Activated naive CD8-positive, alpha-beta T cell treated with anti-CD3 and anti-CD28 coated beads for 36 hours (primary cell): ENCODE data around the gene NEURL1B. TPM values are rescaled to one million over a fixed set of nuclear protein-coding genes. Genes with fewer than 3 reads are reported as not detected.

ENCODE experiments used
- DNase-seq: peaks from one replicate; pipeline ENCODE4 v3.0.0; 2021
- H3K27ac Mint-ChIP-seq: one replicate; pipeline ENCODE4 v1.8.0; 2022; ENCODE audit warnings: mild to moderate bottlenecking, moderate library complexity, mixed read lengths
- H3K27me3 Mint-ChIP-seq: one replicate; pipeline ENCODE4 v1.8.0; 2022; ENCODE audit warnings: mild to moderate bottlenecking, mixed read lengths
- H3K36me3 Mint-ChIP-seq: one replicate; pipeline ENCODE4 v1.8.0; 2021; ENCODE audit warnings: mild to moderate bottlenecking, mixed read lengths
- H3K4me1 Mint-ChIP-seq: one replicate; pipeline ENCODE4 v1.8.0; 2021; ENCODE audit warnings: mixed read lengths
- H3K4me3 Mint-ChIP-seq: one replicate; pipeline ENCODE4 v1.8.0; 2022; ENCODE audit warnings: mild to moderate bottlenecking, moderate library complexity, mixed read lengths
- H3K9me3 Mint-ChIP-seq: one replicate; pipeline ENCODE4 v1.8.0; 2022; ENCODE audit warnings: mixed read lengths
- total RNA-seq, 2 experiments: library from RNA; stranded (reverse); gene quantifications; one replicate each; pipeline ENCODE4 v1.2.3, GENCODE V29; 2021

NEURL1B gene
- total RNA-seq, 2 experiments from 2014 or later = 0.10 TPM

DNA sequence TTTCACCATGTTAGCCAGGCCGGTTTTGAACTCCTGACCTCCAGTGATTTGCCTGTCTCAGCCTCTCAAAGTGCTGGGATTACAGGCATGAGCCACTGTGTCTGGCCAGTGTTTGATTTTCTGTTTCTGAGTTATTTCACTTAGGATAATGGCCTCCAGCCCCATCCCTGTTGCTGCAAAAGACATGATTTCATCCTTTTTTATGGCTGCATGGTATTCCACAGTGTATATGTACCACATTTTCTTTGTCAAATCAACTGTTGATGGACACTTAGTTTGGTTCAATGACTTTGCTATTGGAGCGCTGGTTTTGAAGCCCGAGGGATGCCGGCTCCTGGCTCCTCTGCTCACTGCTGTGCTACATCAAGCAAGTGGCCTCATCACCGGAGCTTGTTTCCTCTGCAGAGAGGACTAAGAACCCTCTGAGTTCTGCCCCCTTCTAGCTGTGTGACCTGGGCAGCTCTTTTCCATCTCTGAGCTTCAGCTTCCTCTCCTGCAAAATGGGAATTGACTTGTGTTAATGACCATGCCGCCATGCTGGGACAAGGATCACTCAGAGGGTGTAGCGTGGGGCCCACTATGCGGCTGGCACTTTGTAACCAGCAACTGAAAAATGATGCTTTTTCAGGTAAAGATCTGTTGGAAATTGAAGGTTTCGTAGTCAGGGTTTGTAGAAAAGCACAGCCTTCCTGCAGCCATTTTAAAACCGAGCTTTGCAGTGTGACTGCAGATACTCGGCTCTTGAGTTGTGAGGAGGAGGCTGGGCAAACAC lies 4.6 kb upstream of the NEURL1B start:
- Mint-ChIP-seq H3K27me3 (peaks cover 31% of the 10 kb centered on the region), H3K9me3 (no peaks in the 10 kb centered on the region), H3K4me1 (peaks cover 5% of the 10 kb centered on the region), H3K4me3 (no peak overlapping the region), H3K27ac (no peak overlapping the region), H3K36me3 (no peaks in the 10 kb centered on the region)
- DNase-seq = no peak

DNA sequence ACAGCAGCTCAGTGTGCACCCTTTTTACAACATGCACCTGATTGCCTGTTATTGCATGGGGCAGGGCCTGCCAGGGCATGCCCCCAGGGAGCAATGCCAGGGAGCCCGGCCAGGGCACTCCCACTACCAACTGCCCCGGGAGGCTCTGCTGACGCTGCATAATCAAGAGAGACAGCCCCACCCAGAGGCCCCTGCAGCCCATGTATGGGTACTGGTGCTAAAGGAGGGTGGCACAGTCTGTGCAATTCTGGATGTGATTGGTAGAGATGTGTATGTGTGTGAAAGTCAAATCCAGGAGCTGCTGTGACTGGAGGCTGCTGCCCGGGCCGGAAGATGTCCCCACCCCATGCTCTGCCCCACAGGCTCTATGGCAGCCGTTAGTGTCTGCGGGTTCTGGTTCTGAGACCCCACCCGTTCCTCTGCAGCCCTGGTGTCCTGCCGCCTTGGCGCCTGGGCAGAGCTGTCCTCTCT lies 3.9 kb upstream of the NEURL1B start:
- no peak overlapping the region for H3K27ac Mint-ChIP-seq
- H3K36me3 Mint-ChIP-seq = no peaks in the 10 kb centered on the region
- no peak for DNase-seq
- peaks cover 37% of the 10 kb centered on the region for H3K27me3 Mint-ChIP-seq
- no peaks in the 10 kb centered on the region for H3K9me3 Mint-ChIP-seq
- H3K4me1 Mint-ChIP-seq = peaks cover 5% of the 10 kb centered on the region
- H3K4me3 Mint-ChIP-seq = no peak overlapping the region

DNA sequence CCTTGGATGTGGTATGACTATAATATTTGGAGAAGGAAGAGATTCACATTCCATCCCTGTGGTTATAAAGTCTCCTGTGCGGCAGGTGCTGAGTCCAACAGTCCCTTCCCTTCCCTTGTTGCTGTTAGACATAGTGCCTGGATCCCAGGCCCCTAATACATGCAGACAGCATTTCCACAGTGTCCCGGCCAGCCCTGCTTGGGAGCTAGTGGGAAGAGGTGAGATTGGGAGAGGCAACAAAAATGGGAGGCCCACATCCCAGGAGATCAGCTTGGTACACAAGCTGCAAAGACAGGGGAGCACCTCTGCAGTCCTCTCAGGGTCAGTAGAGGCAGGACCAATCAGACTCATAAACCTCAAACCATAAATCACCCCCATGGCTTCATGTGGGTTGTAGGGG lies 3.3 kb upstream of the NEURL1B start:
- no peak for DNase-seq
- Mint-ChIP-seq H3K27me3 (peaks cover 43% of the 10 kb centered on the region), H3K27ac (no peak overlapping the region), H3K4me3 (no peak overlapping the region), H3K9me3 (no peaks in the 10 kb centered on the region), H3K36me3 (no peaks in the 10 kb centered on the region), H3K4me1 (peaks cover 5% of the 10 kb centered on the region)

DNA sequence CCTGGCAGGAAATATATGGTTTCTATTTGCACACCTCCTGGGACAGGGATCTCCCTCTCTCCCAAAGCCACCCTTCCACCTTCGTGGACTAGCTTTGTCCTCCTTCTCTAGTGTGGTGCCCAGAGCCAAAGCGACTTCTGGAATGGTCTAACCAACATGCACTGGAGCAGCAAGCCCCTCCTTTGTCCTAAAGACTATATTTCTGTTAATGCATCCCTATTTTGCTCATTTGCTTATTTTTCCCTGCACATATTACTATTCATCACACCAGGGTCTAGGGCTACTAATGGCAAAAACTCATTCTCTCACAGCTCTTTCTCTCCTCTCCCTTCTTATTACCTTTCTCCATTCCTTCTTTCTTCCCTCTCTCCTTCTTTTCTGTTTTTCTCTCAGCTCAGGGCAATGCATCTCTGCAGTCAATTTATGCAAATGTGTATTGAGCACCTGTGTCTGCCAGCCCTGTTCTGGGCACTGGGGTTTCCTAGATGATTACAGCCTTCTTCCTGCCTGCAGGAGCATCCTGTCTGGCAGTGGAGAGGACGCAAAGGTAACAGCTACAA lies 2.8 kb upstream of the NEURL1B start:
- H3K4me3 Mint-ChIP-seq = no peak overlapping the region
- peaks cover 5% of the 10 kb centered on the region for H3K4me1 Mint-ChIP-seq

DNA sequence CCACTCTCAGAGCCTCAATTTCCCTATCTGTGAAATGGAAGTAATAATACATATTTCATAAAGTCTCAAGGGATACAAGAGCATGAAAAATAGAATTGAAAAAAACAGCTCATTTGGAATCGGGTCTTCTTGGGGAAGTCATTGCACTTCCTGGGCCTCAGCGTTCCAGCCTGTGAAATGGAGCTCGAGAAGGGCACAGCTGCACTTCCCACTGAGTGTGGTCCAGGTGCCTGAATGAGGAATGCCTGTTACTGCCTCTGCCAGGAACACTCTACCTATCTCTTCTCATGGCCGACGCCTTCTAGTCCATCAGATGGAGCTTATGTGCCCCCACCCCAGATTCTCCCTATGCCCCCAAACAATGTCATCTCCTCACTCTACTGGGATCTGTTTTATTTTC lies 924 bp upstream of the NEURL1B start:
- peaks cover 59% of the 10 kb centered on the region for H3K27me3 Mint-ChIP-seq
- H3K36me3 Mint-ChIP-seq = no peaks in the 10 kb centered on the region

More for the DNA sequence above, 2.8 kb upstream of the NEURL1B start:
- H3K36me3 Mint-ChIP-seq = no peaks in the 10 kb centered on the region
- no peaks in the 10 kb centered on the region for H3K9me3 Mint-ChIP-seq
- peaks cover 49% of the 10 kb centered on the region for H3K27me3 Mint-ChIP-seq
- DNase-seq = no peak
- H3K27ac Mint-ChIP-seq = no peak overlapping the region

DNA sequence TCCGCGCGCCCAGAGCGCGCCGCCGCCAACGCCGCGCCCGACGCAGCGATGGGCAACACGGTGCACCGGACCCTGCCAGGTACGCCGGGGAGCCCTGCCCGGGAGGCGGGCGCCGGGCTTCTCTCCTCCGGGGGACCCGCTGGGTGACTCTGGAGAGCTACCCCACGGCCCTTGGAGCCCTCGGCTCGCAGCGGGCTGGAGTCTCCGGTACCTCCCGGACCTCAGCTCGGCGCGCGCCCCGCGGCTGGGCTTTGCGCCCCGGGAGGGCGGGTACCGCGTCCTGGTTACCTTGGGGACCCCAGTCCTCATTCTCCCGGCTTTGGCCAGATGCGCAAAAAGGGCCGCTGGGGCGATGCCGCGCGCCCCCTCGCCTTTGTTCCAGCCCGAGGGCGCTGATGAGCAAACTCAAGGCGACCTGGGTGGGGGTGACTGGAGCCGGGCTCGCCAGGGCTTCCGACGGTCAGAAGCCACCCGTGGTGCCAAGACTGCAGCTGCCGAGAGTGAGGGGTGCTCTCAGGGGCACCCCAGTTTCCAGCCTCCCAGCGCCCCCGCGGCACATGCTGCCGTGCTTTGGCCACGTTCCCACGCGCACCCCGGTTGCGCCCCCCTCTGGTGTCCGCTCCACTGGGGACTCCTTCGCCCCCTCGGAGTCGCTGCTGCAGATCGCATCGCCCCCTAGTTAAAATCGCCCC lies 442 bp downstream of the NEURL1B start:
- Mint-ChIP-seq H3K4me1 (peaks cover 5% of the 10 kb centered on the region), H3K27me3 (peaks cover 59% of the 10 kb centered on the region), H3K4me3 (no peak overlapping the region), H3K36me3 (no peaks in the 10 kb centered on the region), H3K9me3 (no peaks in the 10 kb centered on the region), H3K27ac (no peak overlapping the region)
- no peak for DNase-seq

More for the DNA sequence above, 924 bp upstream of the NEURL1B start:
- no peaks in the 10 kb centered on the region for H3K9me3 Mint-ChIP-seq
- H3K4me1 Mint-ChIP-seq = peaks cover 5% of the 10 kb centered on the region
- no peak overlapping the region for H3K27ac Mint-ChIP-seq
- DNase-seq = no peak
- H3K4me3 Mint-ChIP-seq = peak overlapping the region; percentile 18

DNA sequence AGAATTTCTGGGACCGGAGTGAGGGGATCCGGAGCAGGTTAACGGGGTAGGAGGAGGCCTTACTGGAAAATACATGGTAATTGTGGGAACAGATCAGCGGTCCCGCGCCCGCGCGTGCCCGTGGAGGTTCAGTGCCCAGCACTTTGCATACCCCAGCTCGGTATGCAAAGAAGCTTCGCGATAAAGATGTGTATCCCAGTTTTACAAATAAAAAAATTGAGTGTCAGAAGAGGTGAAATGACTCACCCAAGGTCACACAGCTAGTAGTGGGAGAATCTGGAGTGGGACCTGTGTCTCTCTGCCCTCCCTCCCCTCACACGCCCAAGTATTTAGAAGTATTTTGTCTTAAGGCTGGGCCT lies 967 bp downstream of the NEURL1B start:
- H3K4me1 Mint-ChIP-seq = peaks cover 5% of the 10 kb centered on the region
- H3K27ac Mint-ChIP-seq = no peak overlapping the region
- DNase-seq = no peak
- no peak overlapping the region for H3K4me3 Mint-ChIP-seq
- peaks cover 59% of the 10 kb centered on the region for H3K27me3 Mint-ChIP-seq
- no peaks in the 10 kb centered on the region for H3K36me3 Mint-ChIP-seq
- H3K9me3 Mint-ChIP-seq = no peaks in the 10 kb centered on the region

DNA sequence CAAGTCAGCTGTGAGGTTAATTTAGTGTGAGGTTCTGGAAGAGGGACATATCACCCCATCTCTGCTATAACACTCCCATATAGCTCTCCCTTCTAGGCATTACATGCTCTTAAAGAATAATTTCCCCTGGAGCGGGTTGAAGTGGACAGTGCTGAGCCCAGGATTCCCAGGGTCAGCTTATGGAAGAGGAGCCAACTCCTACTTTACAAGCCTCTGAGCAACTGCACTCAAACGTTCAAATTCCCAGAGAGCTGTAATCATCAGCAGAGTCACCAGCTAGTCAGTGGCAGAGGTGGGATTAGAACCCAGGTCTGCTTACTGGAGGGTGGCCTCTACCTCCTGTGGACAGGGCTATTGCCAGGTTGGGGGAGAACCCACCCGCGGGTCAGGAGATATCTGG lies 1.4 kb downstream of the NEURL1B start:
- no peaks in the 10 kb centered on the region for H3K9me3 Mint-ChIP-seq
- H3K36me3 Mint-ChIP-seq = no peaks in the 10 kb centered on the region
- peaks cover 54% of the 10 kb centered on the region for H3K27me3 Mint-ChIP-seq
- no peak for DNase-seq
- peaks cover 5% of the 10 kb centered on the region for H3K4me1 Mint-ChIP-seq
- no peak overlapping the region for H3K27ac Mint-ChIP-seq
- no peak overlapping the region for H3K4me3 Mint-ChIP-seq

DNA sequence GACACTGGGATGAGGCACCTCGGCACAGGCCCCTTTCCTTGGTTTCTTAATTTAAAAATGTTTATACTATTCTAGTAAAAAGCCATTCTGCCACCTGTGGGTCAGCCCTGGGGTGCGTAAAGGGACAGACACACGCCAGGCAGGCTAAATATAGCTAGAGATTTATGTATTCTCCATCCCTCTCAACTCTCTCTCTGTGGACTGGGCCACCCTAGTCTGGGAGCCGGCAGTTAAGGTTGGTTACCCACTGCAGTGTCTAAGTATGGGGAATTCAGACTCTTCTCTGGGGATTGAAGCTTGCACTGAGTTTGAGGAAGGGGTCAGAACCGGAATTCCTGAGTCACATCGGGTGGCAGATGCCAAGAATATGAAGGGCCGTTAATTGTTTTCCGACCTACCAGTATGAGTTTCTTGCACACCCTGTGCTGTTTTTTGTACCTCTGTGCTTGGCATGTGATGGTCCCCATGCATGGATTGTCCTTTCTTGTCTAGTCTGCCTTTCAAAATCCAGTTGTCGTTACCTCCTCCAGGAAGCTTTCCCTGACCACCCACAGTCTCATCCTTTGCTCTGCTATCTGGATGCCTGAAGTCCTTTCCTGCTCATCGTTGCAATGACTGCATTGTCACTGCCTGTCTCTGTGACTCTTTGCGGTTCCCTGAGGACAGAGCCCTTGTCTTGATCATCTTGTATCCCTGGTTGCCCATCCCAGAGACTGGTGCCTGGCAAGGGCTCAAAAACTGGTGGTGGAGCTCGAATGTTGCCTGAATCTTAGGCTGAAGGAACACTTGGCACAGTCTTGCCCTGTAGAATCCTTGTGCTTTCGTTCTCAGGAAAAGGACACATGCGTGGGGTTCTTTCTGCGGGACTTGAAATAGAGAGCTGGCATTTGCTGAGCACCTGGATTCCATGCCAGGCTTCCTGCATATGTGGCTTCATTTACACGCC lies 2.1 kb downstream of the NEURL1B start:
- H3K27ac Mint-ChIP-seq = no peak overlapping the region
- H3K4me1 Mint-ChIP-seq = peaks cover 5% of the 10 kb centered on the region
- H3K27me3 Mint-ChIP-seq = peaks cover 50% of the 10 kb centered on the region
- H3K9me3 Mint-ChIP-seq = no peaks in the 10 kb centered on the region
- H3K4me3 Mint-ChIP-seq = no peak overlapping the region
- DNase-seq = no peak
- H3K36me3 Mint-ChIP-seq = no peaks in the 10 kb centered on the region

DNA sequence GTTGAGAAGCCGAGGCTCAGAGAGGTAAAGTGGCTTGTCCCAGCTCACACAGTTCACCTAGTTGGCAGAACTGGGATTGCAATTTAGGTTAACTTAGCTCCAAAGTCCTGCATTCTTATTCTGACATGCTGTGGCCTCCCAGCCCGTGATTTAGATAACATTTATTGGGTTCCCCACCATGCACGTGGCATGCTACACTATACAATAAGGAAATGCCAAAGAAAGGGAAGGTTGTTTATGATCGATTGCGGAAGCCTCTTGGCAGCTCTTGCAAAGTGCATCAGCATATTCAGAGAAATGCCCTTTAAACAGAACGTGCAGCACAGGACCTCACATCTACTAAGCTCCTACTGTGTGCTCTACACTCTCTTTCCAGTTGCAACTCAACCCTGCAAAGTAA lies 3.2 kb downstream of the NEURL1B start:
- no peak for DNase-seq
- H3K4me3 Mint-ChIP-seq = no peak overlapping the region
- no peaks in the 10 kb centered on the region for H3K9me3 Mint-ChIP-seq
- no peaks in the 10 kb centered on the region for H3K36me3 Mint-ChIP-seq
- peaks cover 44% of the 10 kb centered on the region for H3K27me3 Mint-ChIP-seq
- no peak overlapping the region for H3K27ac Mint-ChIP-seq
- H3K4me1 Mint-ChIP-seq = peaks cover 5% of the 10 kb centered on the region

DNA sequence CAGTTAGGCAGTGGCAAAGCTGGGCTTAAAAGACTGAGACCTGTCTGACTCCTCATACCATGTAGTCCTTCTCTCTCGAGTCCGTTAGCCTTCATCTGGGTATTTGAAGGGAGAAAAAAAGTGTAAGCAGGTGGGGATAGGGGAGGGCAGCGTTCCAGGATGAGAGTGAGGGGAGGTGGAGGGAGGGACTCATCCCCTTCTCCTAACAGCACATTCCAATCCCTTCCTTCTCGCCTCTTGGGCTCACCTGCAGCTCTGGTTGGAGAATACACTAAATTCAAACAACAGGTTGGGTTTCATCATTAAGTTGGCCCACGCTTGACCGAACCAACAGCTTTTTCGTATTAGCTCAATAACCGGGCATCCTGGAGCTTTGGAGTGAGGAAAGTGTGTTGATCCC lies 3.6 kb downstream of the NEURL1B start:
- H3K36me3 Mint-ChIP-seq = no peaks in the 10 kb centered on the region

DNA sequence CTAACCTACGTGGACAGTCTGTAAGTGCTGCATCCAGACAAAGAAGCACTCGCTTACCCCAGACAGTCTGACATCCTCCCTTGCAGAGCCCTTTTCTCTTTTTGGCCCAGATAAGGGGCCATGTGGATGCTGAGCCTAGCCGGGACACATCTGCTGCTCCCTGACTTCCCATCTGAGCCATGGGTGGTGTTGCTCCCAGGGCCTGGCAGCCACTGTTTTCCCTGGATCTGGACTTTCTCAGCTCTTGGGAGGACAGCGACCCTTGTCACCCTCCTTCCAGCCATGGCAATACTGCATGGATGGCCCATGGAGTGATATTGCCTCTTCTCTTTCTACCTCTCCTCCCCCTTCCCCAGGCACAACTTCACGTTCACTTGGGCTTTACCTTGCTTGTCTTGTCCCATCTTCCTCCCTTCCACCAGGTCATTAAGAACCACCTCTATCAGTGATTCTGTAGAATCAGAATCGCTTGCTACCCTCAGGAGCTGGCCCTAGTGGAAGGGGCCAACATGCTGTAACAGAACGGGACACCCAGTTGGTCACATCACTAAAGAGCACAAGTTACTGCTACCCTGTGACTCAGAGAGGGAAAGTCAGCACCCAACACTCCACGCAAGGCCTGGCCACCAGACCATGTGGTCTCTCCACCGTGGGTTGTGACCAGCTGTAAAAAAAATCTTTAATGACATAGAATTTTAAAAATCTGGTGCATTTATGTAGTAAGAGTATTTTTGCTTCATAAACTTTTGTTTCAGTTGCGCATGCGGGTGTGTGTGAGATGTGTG lies 4.4 kb downstream of the NEURL1B start:
- peaks cover 2% of the 10 kb centered on the region for H3K4me1 Mint-ChIP-seq
- DNase-seq = no peak
- no peaks in the 10 kb centered on the region for H3K9me3 Mint-ChIP-seq
- H3K27me3 Mint-ChIP-seq = peaks cover 32% of the 10 kb centered on the region
- H3K36me3 Mint-ChIP-seq = no peaks in the 10 kb centered on the region
- no peak overlapping the region for H3K4me3 Mint-ChIP-seq
- no peak overlapping the region for H3K27ac Mint-ChIP-seq

More for the DNA sequence above, 3.6 kb downstream of the NEURL1B start:
- H3K4me1 Mint-ChIP-seq = peaks cover 5% of the 10 kb centered on the region
- no peak for DNase-seq
- no peak overlapping the region for H3K4me3 Mint-ChIP-seq
- peaks cover 40% of the 10 kb centered on the region for H3K27me3 Mint-ChIP-seq
- H3K9me3 Mint-ChIP-seq = no peaks in the 10 kb centered on the region
- no peak overlapping the region for H3K27ac Mint-ChIP-seq

DNA sequence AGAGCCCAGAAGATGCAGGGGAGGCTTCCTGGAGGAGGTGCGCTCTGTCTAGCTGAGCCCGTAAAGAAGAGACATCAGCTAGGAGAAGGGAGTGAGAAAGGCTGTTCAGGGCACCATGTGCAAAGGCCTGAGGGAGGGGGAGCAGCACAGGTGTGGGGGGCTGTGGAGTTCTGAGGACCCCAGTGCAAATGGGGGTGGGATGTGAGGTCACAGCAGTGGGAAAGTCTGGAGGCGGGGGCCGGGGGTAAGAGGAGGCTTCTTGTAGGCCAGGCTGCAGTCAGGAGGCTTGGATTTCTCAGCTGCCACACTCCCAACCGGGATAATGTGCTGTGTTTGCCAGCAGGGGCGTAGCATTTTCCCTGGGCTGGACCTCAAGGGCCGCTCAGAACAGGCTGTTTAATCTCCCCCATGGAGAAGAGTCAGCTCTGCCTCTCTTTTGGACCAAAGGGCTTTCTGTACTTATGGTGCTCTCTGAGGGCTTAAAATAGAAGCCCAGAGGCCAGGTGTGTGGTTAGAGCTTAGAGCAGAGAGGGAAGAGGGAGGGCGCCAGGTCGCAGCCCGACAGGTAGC lies 5.7 kb downstream of the NEURL1B start:
- Mint-ChIP-seq H3K4me1 (no peaks in the 10 kb centered on the region), H3K27ac (no peak overlapping the region)

More for the DNA sequence above, 5.7 kb downstream of the NEURL1B start:
- Mint-ChIP-seq H3K4me3 (no peak overlapping the region), H3K9me3 (no peaks in the 10 kb centered on the region), H3K36me3 (no peaks in the 10 kb centered on the region), H3K27me3 (peaks cover 25% of the 10 kb centered on the region)
- no peak for DNase-seq
